ENCODE data around the gene CD300E. TPM values are rescaled to one million over a fixed set of nuclear protein-coding genes. Genes with fewer than 3 reads are reported as not detected.

CD300E gene
- total RNA-seq, 1 experiment from 2014 or later = not detected

- DNase-seq (ENCODE audit: low spot score) = peak; percentile 59
These were observed 57.3 kb downstream of the CD300E start for GRCh38 chr17:74566132-74566753.

DNA sequence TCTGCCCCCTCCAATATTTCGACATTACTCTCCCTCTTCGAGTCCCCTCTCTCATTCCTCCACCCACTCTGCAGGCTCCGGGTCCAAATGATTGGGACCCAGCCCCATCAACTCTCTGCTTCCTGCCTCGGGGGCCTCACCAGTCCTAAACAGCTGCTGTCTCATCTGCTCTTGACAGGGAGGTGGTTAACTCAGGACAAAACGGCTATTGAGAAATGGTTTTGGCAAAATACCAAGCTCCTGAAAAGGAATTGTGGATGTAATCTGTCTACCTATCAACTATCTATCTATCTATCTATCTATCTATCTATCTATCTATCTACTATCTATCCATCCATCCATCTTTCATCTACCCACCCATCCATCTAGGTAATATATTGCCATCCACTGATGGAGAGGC lies 58.4 kb downstream of the CD300E start:
- no peak for DNase-seq (ENCODE audit: low spot score)

- DNase-seq (ENCODE audit: low spot score) = no peak
These were observed 60.2 kb downstream of the CD300E start for GRCh38 chr17:74563358-74563757.

DNA sequence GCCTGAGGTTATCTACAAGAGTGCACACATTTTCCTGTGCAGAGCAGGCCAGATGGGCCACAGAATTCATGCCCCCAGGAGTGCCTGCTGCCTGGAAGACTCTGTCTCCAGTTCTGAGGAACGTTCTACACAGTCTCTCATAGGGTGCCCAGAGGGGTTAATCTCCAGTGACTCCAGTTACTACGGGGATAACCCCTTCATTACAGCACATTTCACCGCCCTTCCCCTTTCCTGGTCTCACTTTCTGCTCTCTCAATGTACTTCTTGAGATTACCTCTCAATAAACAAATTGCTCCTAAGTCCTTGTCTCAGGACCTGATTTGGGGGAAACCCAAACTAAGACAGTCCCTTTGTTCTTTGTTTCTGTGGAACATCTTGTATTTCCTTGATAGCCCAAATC lies 62.0 kb downstream of the CD300E start:
- no peak for DNase-seq (ENCODE audit: low spot score)

Other genes with a start within 250 kb of the CD300E start
- gene GPRC5C, start 191.7 kb downstream of the CD300E start, total RNA-seq (2014; rRNA removed; shearing (Covaris generic)) = 2.7 and 5.9 TPM in 2 replicates
- gene CD300A, start 157.1 kb downstream of the CD300E start, total RNA-seq (2014; rRNA removed; shearing (Covaris generic)) = not detected in 2 replicates
- not detected in 2 replicates for gene CD300LB, start 92.3 kb downstream of the CD300E start, total RNA-seq (2014; rRNA removed; shearing (Covaris generic))
- gene CD300C, start 77.6 kb downstream of the CD300E start, total RNA-seq (2014; rRNA removed; shearing (Covaris generic)) = 0.45 and 0.46 TPM in 2 replicates
- not detected in 2 replicates for gene CD300H, start 56.2 kb downstream of the CD300E start, total RNA-seq (2014; rRNA removed; shearing (Covaris generic))
- gene CD300LD, start 31.5 kb downstream of the CD300E start, total RNA-seq (2014; rRNA removed; shearing (Covaris generic)) = not detected in 2 replicates
- not detected in 2 replicates for gene CD300LF, start 89.2 kb upstream of the CD300E start, total RNA-seq (2014; rRNA removed; shearing (Covaris generic))
- 0.05 TPM in 1 of 2 replicates, not detected in the other for gene RAB37, start 113.5 kb upstream of the CD300E start, total RNA-seq (2014; rRNA removed; shearing (Covaris generic))
- 205 and 246 TPM in 2 replicates for gene NHERF1, start 124.9 kb upstream of the CD300E start, total RNA-seq (2014; rRNA removed; shearing (Covaris generic))
- 22.8 and 32.5 TPM in 2 replicates for gene NAT9, start 152.6 kb upstream of the CD300E start, total RNA-seq (2014; rRNA removed; shearing (Covaris generic))
- gene GRIN2C, start 236.1 kb upstream of the CD300E start, total RNA-seq (2014; rRNA removed; shearing (Covaris generic)) = 0.05 and 0.69 TPM in 2 replicates
- 35.9 and 44.1 TPM in 2 replicates for gene FDXR, start 249.3 kb upstream of the CD300E start, total RNA-seq (2014; rRNA removed; shearing (Covaris generic))

All from A172 (cell line).